ENCODE measurements around the gene DENND5B.

DNA sequence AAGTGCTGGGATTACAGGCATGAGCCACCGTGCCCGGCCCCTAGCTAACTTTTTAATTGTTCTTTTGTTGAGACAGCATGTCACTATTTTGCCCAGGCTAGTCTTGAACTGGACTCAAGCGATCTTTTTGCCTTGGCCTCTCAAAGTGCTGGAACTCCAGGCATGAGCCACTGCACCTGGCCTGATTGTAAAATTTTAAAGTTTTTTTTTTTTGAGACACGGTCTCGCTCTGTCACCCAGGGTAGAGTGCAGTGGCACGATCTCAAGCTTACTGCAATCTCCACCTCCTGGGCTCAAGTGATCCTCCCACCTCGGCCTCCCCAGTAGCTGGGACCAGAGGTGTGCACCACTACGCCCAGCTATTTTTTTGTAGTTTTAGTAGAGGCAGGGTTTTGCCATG, 185.9 kb downstream of the DENND5B start:
- TF ChIP-seq CTCF (IDR thresholded peaks at IDR 0.05 in 8 of 11, conservative IDR thresholded peaks at IDR 0.05 in 3 of 11) (no peak), POLR2A (IDR thresholded peaks at IDR 0.05) (no peak)
